Measurements from ENCODE around the gene TPPP2.

GRCh38 chr14:21077672-21078071 is 47.7 kb downstream of the TPPP2 start:
- TF ChIP-seq POLR2A (IDR thresholded peaks at IDR 0.05), result no peak
- TF ChIP-seq CTCF (IDR thresholded peaks at IDR 0.05), result no peak
